Right hindlimb (tissue), 1 donor: ENCODE data around the gene OGFOD2.

Experiments
- DNase-seq: peaks from one replicate; pipeline ENCODE4 v3.0.0-alpha.2; 2018

Gene OGFOD2

GRCh38 chr12:122989225-122989839 lies 14.3 kb downstream of the OGFOD2 start:
- no peak for DNase-seq

DNA sequence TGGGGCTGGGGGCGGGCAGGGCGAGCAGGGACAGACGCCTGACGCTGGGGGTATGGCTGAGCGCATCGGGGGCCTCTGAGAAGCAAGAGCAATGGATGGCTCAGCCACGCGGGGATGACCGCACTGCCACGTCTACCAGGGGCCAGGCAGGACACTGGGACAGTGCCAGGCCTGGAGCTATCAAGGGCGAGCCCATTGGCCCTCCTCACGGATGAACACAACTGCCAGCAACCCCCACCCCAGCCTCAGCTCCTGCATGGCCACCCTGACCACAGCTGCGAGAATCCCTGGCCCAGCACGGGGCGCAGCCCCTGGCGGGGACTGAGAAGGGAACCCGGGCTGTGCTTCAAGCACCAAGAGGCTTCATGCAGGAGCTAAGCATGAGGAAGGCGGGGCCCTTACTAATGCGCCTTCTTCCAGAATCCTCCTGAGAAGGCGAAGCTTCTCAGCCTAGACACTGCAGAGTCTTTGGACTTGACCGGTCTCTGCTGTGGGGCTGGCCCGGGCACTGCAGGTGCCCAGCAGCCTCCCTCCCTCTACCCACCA lies 14.9 kb downstream of the OGFOD2 start:
- DNase-seq: no peak

DNA sequence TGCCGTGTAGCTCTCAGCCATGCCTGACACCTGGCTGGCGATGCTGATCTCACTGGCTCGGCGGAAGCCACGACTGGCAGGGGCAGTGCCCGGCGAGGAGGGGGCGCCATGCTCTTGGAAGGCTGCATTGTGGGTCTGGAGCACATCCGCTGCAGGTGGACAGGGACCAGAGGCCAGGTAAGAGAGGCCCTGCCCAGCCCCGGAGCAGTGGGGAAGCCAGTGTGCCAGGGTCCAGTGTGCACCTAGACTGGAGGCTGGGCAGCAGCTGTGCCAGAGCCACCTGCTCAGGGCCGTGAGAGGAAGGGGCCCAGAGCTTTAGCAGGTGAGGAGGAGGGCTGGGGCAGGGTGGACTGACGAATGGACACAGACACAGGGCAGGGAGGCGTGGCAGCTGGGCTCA lies 15.5 kb downstream of the OGFOD2 start:
- DNase-seq: no peak

DNA sequence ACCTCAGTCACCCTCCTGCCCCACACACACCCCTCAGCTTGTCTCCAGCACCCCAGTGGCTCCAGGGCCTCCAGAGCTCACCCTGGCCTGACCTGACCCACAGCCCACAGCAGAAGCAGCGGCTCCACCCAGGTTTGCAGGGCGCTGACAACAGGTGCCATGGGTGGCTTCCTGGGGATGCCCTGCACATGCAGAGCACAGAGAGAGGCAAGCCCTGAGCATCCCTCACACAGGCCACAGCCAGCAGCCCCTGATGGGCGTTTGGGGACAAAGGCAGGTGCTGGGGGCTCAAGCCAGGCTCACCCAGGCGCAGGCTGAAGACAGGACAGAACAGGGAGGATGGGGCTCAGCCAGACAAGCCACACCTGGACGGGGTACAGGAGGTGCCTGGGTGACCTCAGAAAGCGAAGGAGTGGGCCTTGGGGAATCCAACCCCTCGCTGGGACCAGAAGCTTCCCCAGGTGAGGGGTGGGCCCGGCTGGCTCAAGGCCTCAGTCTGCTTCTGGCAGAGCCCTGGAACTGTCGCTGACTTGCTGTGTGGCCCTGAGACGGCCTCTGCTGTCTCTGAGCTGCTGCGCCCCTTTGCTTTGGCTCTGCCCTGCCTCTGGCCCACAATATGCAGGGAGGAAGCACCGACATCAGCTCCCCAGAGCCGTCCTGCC lies 16.0 kb downstream of the OGFOD2 start:
- DNase-seq: no peak

DNA sequence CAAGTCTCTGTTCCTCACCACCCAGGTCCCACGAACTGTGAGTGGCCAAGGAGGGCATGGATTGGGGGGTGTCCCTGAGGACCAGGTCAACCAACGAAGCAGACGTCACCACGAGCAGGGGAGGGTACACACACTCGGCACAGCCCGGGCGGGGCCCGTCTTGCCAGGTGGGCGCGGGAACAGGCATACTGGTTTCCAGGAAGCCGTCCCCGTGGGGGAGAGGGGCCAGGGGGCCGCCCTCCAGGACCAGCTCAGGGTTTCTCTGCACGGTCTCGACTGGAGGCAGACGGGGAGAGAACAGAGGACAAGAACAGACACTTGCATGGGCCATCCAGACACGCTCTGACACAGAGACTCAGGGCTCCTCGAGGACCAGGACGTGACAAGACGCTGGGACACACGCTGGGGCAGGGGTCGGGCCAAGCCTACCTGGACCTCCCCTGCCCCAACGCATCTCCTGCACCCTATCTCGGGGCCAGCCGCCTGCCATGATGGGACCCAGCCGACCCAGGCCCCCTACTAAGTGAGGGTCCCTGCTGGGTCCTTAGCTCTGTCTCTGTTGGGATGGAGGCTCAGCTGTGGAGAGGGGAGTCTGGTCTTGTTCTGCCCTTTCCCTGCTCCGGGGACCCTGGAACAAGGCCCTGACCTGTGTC lies 16.7 kb downstream of the OGFOD2 start:
- no peak for DNase-seq

- DNase-seq: no peak
Observed at GRCh38 chr12:122992386-122992785, 17.3 kb downstream of the OGFOD2 start.

DNA sequence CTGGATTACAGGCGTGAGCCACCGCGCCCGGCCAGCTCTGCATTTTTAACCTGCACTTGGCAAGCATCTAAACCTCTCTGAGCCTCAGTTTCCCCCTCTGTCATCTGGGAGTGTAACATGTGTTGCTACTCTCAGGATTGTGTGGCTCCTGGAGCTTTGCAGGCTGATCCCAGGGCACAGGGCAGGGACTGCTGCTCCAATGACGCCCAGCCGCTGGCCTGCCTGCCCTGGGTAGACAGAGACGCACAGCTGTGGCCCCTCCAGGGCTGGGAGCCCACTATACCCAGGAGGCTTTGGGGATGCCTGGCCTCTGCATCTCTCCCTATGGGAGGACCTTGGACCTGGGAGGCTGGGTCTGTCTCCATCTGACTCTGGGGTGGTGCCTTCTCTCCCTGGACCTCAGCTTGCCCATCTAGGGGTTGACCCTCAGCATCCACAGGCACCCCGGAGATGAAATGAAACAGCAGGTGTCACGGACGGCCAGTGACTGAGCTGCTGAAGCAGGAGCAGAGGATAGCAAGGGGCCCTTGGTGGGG lies 19.2 kb downstream of the OGFOD2 start:
- no peak for DNase-seq

- DNase-seq: no peak
Observed at GRCh38 chr12:122994781-122995502, 19.9 kb downstream of the OGFOD2 start.

DNA sequence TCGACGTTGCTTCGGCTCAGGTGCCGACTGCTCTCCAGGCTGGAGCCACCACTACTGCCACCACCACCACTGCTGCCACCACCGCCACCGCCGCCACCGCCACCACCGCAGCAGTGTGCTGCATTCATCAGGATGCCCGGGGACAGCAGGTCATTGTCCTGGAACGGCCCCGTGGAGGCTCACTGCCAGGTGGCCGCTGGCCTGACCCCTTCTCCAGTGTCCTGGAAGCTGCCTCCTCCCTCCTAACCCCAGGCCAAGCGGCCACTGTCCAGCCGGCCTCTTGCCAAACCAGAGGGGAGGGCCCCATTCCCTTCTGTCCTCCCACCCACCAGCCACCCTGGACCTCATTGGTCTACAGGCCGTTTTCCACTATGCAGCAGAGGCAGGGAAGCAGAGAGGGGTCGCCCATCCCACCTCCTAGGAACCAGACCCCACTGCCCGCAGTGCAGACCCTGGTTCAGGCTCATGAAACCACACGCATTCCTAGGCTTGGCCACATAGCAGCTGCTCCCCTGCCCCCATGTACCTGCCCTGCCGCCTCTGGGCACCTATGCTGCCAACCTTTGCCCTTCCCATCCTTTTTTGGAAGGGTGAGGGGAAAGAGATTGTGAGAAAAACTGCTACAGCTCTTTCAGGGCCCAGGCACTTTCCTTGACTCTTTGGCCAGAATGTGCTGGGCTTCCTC lies 20.6 kb downstream of the OGFOD2 start:
- DNase-seq: no peak

GRCh38 chr12:122996188-122996601 lies 21.2 kb downstream of the OGFOD2 start:
- no peak for DNase-seq

GRCh38 chr12:122996621-122997342 lies 21.7 kb downstream of the OGFOD2 start:
- DNase-seq: no peak

DNA sequence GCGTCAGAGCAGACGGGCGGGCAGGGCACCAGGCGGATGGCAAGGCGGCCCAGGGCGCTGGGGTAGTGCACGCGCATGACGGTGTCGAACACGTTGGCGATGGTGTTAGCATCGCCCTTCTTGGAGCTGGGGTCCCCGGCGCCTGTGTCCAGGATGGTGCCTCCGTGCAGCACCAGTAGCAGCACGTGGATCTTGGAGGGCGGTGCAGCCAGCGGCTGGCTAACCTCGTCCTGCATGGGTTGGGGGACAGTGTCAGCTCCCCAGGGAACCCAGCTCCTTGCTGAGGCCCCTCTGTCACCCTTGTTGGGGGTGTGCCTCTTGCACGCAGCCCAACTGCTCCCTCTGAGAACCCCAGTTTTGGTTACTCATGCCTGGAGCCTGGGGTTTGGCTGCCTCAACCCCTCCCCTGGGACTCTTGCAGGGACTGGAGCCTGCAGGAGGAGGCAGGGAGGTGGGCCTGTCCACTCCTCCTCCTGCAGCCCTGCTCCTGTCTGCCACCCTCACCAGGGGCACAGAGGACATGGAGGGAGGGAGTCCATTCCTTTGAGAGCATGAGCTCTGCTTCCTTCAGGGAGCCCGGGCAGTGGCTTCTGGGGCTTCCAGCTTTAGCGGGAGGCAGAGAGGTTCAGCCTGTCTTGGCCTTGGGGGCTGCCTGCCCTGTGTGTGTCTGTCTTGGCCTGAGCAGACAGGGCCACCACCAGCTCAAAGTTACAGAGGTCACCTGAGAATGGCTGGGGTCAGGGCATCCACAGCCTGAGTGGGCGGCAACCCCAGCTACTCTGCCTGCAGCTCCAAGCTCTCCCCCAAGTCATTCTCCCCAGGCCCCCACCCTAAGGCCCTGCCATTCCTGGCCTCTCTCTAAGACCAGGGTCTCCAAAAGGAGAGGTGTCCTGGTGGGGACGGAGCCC lies 22.6 kb downstream of the OGFOD2 start:
- no peak for DNase-seq

GRCh38 chr12:122998316-122998715 lies 23.3 kb downstream of the OGFOD2 start:
- DNase-seq: no peak

GRCh38 chr12:122999196-122999946 lies 24.3 kb downstream of the OGFOD2 start:
- no peak for DNase-seq

DNA sequence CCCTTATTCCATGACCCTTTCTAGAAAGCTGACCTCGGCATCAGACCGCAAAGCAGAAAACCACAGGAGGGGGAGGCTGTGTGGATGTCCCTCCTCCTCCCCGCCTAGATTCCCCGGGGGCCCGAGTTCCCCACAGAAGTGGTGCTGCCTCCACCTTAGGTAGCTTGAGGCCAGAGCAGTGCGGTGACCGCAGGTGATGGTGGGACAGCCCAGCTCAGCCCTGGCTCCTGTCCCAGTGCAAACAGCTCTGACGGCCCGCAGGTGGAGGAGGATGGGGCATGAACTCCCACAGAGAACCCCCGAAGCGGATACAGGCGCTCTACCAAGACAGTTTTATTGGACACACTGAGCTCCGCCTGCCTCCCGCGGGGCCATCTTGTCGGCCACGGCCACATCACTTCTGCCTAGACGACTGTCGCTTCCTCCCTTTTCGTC lies 25.0 kb downstream of the OGFOD2 start:
- no peak for DNase-seq

DNA sequence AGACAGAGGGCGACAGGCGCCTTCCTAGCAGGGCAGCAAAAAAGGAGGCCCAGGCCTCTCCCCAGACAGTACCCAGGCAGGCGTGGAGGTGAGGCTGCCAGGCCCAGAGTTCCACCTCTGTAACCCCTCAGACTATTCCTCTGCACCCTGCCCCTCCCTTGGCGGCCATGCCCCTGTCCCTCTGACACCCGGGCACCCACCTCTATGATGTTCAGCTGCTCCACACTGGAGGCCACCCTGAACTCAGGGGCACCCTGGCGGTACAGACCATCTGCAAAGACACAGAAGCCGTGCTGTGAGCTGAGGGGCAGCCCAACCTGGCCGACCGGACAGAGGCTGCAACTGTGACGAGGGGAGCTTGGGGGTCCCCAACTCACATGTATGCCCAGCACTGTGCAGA lies 25.5 kb downstream of the OGFOD2 start:
- DNase-seq: no peak

GRCh38 chr12:123001464-123001863 lies 26.4 kb downstream of the OGFOD2 start:
- DNase-seq: no peak

- no peak for DNase-seq
Observed at GRCh38 chr12:123003257-123003656, 28.2 kb downstream of the OGFOD2 start.

- DNase-seq: no peak
Observed at GRCh38 chr12:123004287-123004686, 29.2 kb downstream of the OGFOD2 start.

- no peak for DNase-seq
Observed at GRCh38 chr12:123005081-123005626, 30.1 kb downstream of the OGFOD2 start.
